Kidney epithelial cell (primary cell): Measurements from ENCODE around the gene HABP2. TPM values are rescaled to one million over a fixed set of nuclear protein-coding genes. Genes with fewer than 3 reads are reported as not detected.

Experiments
- DNase-seq: peaks from one replicate; pipeline ENCODE4 v3.0.0-alpha.2; 2010; ENCODE audit warnings: low read depth
- H3K27me3 ChIP-seq: 2 replicates; pipeline ENCODE4 v1.6.0; 2011; ENCODE audit warnings: low read length; ENCODE audit not compliant: control insufficient read depth, insufficient read depth
- H3K36me3 ChIP-seq: 2 replicates; pipeline ENCODE4 v1.5.1; 2011; ENCODE audit warnings: low read length; ENCODE audit not compliant: control insufficient read depth, insufficient read depth
- H3K4me3 ChIP-seq: 2 replicates; pipeline ENCODE4 v1.5.1; 2011; ENCODE audit warnings: low read depth, mild to moderate bottlenecking, control low read depth, low read length
- total RNA-seq: library from RNA; depleted of rRNA; stranded (reverse); fragments of >200 nt; gene quantifications from 2 replicates; pipeline ENCODE4 v1.2.3, GENCODE V29; 2015
- TF ChIP-seq, protein P1 (sequence below): IDR thresholded peaks from 2 replicates; pipeline ENCODE4 v1.5.1; 2011; ENCODE audit warnings: mild to moderate bottlenecking, moderate library complexity, low read length, control low read depth, inconsistent platforms; ENCODE audit not compliant: insufficient read depth, poor library complexity, severe bottlenecking

The HABP2 gene
- total RNA-seq, 1 donor from 2014 or later = 0.08 TPM

- DNase-seq = no peak
- H3K4me3 ChIP-seq = no peak overlapping the region
- H3K27me3 ChIP-seq = peaks cover 11% of the 10 kb centered on the region
- TF ChIP-seq, protein P1, sequence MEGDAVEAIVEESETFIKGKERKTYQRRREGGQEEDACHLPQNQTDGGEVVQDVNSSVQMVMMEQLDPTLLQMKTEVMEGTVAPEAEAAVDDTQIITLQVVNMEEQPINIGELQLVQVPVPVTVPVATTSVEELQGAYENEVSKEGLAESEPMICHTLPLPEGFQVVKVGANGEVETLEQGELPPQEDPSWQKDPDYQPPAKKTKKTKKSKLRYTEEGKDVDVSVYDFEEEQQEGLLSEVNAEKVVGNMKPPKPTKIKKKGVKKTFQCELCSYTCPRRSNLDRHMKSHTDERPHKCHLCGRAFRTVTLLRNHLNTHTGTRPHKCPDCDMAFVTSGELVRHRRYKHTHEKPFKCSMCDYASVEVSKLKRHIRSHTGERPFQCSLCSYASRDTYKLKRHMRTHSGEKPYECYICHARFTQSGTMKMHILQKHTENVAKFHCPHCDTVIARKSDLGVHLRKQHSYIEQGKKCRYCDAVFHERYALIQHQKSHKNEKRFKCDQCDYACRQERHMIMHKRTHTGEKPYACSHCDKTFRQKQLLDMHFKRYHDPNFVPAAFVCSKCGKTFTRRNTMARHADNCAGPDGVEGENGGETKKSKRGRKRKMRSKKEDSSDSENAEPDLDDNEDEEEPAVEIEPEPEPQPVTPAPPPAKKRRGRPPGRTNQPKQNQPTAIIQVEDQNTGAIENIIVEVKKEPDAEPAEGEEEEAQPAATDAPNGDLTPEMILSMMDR = no peak
- no peaks in the 10 kb centered on the region for H3K36me3 ChIP-seq
Measured at GRCh38 chr10:113522460-113522859, 30.4 kb upstream of the HABP2 start.

DNA sequence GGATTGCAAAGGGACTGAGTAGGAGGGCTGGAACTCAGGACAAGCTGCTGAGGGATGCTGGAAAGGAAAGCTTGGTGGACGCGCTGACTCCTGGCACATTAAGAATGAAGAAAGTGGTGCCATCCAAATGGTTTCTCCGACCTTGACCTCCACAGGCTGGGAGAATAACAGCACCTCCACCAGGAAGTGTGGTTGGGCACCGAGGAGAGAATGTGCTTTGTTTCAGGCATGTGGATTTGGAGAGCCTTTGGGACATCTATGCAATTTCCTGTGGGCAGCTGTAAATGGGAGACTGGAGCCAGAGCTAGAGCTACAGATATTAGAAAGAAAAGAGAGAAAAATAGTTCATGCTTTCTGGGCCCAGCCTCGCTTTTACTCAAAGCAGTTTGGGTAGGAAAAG is 29.8 kb upstream of the HABP2 start:
- TF ChIP-seq, protein P1 = no peak
- H3K27me3 ChIP-seq = peaks cover 6% of the 10 kb centered on the region
- no peak for DNase-seq

GRCh38 chr10:113523628-113524027 is 29.2 kb upstream of the HABP2 start:
- no peaks in the 10 kb centered on the region for H3K36me3 ChIP-seq
- TF ChIP-seq, protein P1 = no peak
- peaks cover 6% of the 10 kb centered on the region for H3K27me3 ChIP-seq
- no peak overlapping the region for H3K4me3 ChIP-seq
- DNase-seq = no peak

More for the DNA sequence above, 29.8 kb upstream of the HABP2 start:
- no peaks in the 10 kb centered on the region for H3K36me3 ChIP-seq
- H3K4me3 ChIP-seq = no peak overlapping the region

DNA sequence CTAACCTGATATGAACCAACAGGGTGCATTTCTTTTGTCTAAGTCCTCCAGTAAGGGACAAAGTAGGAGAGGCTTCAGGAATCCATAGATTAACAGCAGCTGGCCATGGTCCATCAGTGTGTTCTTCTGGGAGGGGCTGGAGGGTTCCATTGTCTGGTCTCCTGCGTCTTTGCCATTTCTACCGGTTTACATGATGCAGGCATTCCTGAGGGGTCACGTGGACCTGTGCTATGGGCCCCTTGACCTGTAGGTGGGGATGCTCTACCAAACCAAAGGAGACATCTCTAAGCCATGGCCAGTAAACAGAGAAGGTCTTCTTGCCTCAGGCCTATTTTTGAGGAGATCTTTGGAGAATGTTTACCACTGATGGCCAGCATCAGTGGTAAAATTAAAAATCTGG is 28.7 kb upstream of the HABP2 start:
- Histone ChIP-seq H3K4me3 (no peak overlapping the region), H3K27me3 (peaks cover 6% of the 10 kb centered on the region), H3K36me3 (no peaks in the 10 kb centered on the region)
- DNase-seq = no peak
- TF ChIP-seq, protein P1 = no peak

- TF ChIP-seq, protein P1 = no peak
- Histone ChIP-seq H3K4me3 (no peak overlapping the region), H3K27me3 (peaks cover 6% of the 10 kb centered on the region), H3K36me3 (no peaks in the 10 kb centered on the region)
- no peak for DNase-seq
Measured at GRCh38 chr10:113524539-113525490, 28.0 kb upstream of the HABP2 start.

DNA sequence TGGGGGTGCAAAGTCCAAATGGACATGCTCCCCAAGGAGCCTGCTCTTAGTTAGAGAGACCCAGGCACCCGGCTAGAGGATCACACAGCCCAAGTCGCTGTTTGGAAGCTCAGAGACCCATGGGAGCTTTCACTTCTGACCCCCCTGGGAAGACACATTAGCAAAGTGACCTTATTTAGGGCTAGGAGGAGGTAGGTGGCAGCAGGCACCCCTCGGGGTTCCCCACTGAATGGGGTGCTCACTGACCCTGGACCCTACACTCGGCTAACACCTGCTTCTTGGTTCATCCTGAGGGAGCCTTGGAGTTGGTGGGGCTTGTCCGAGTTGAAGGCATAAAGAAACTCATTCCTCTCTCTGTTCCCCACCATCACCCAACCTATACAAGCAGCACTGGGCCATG is 27.1 kb upstream of the HABP2 start:
- H3K27me3 ChIP-seq = peaks cover 8% of the 10 kb centered on the region
- TF ChIP-seq, protein P1 = no peak
- H3K36me3 ChIP-seq = no peaks in the 10 kb centered on the region
- no peak for DNase-seq
- no peak overlapping the region for H3K4me3 ChIP-seq
